CD4-positive, alpha-beta T cell (primary cell): ENCODE results near the gene SNED1. TPM values are rescaled to one million over a fixed set of nuclear protein-coding genes. Genes with fewer than 3 reads are reported as not detected.

ENCODE experiments used
- ATAC-seq: fragments of 200-7000 bp; cut with Tn5 transposase; one replicate; pipeline ENCODE4 v1.10.0; 2022; ENCODE audit warnings: mild to moderate bottlenecking; ENCODE audit not compliant: poor library complexity
- CTCF ChIA-PET: fragments of 350-600 bp; sonication (Branson Sonifier 250); formaldehyde crosslinking; loops from one replicate; lab custom pipeline; 2021; ENCODE audit warnings: antibody characterized with exemption, inconsistent platforms; lab: Charles Lee
- POLR2A ChIA-PET: fragments of 350-600 bp; sonication (Branson Sonifier 250); formaldehyde crosslinking; loops from one replicate; lab custom pipeline; 2021; ENCODE audit warnings: antibody characterized with exemption, inconsistent platforms; lab: Charles Lee
- DNase-seq, 14 experiments: peaks; one replicate each; pipeline ENCODE4 v3.0.0-alpha.2; 2013 to 2020; ENCODE audit warnings: mixed read lengths in 2 of 14
- H3K27ac ChIP-seq, 2 donors: one replicate each; pipeline versions ENCODE4 v1.5.1 to v1.7.0; 2013; ENCODE audit warnings: low read length in 2 of 2, low read depth in 1 of 2, mild to moderate bottlenecking in 1 of 2
- H3K27me3 ChIP-seq, 2 experiments: 1 replicate in 1 of 2; 2 replicates in 1 of 2; pipeline versions ENCODE4 v1.6.1 to v1.7.0; 2013; ENCODE audit warnings: low read length in 2 of 2, control low read depth in 1 of 2, mild to moderate bottlenecking in 1 of 2, moderate library complexity in 1 of 2; ENCODE audit not compliant: insufficient read depth in 2 of 2, control insufficient read depth in 1 of 2
- H3K36me3 ChIP-seq: one replicate; pipeline ENCODE4 v1.6.1; 2013; ENCODE audit warnings: low read length, control low read depth; ENCODE audit not compliant: insufficient read depth
- H3K4me1 ChIP-seq: one replicate; pipeline ENCODE4 v1.6.1; 2013; ENCODE audit warnings: low read length, control low read depth; ENCODE audit not compliant: insufficient read depth
- H3K4me3 ChIP-seq: one replicate; pipeline ENCODE4 v1.5.1; 2013; ENCODE audit warnings: mild to moderate bottlenecking, low read length, moderate library complexity
- H3K9me3 ChIP-seq, 2 experiments: 1 replicate in 1 of 2; 2 replicates in 1 of 2; pipeline versions ENCODE4 v1.6.1 to v1.7.0; 2013; ENCODE audit warnings: low read length in 2 of 2, mild to moderate bottlenecking in 2 of 2, control low read depth in 1 of 2, moderate library complexity in 1 of 2; ENCODE audit not compliant: control insufficient read depth in 1 of 2, insufficient read depth in 1 of 2
- H3K27ac Mint-ChIP-seq: one replicate; pipeline ENCODE4 v1.8.0; 2020; ENCODE audit warnings: mixed read lengths
- H3K27me3 Mint-ChIP-seq: one replicate; pipeline ENCODE4 v1.8.0; 2021; ENCODE audit warnings: mixed read lengths
- H3K36me3 Mint-ChIP-seq: one replicate; pipeline ENCODE4 v1.8.0; 2021; ENCODE audit warnings: low read depth, mixed read lengths
- H3K4me1 Mint-ChIP-seq: one replicate; pipeline ENCODE4 v1.8.0; 2021; ENCODE audit warnings: low read depth, mixed read lengths
- H3K4me3 Mint-ChIP-seq: one replicate; pipeline ENCODE4 v1.8.0; 2020; ENCODE audit warnings: mild to moderate bottlenecking, mixed read lengths
- H3K9me3 Mint-ChIP-seq: one replicate; pipeline ENCODE4 v1.8.0; 2020; ENCODE audit warnings: mixed read lengths
- CTCF ChIP-seq: fragments of 200-600 bp; IDR thresholded peaks from one replicate; pipeline ENCODE4 v1.8.0; 2022; ENCODE audit warnings: antibody characterized with exemption, mild to moderate bottlenecking
- intact Hi-C, 2 experiments: fragments of 100-400 bp; cut with DNase I in 1 of 2; cut with micrococcal nuclease in 1 of 2; formaldehyde crosslinking; loops; one replicate each; pipeline versions ENCODE4 v1.15.1 to v1.9.0; 2023 to 2025; cut with DNase I, micrococcal nuclease
- total RNA-seq, 174 experiments: library from RNA in 2 of 174; stranded (reverse) in 2 of 174; gene quantifications; one replicate each; pipeline ENCODE4 v1.2.3 and lab custom pipeline; 2021 to 2026

SNED1 gene
- total RNA-seq, 2 experiments from 2014 or later = 42.0 to 42.7 TPM

GRCh38 chr2:241036397-241036963, 38.1 kb downstream of the SNED1 start:
- H3K4me3 Mint-ChIP-seq = peak overlapping the region; percentile 86
- CTCF ChIA-PET = no interaction called here
- Histone ChIP-seq H3K9me3 (no peaks in the 10 kb centered on the region), H3K27ac (peak overlapping the region; percentile 53 to 64), H3K36me3 (no peaks in the 10 kb centered on the region), H3K27me3 (no peaks in the 10 kb centered on the region), H3K4me3 (peak overlapping the region; percentile 67), H3K4me1 (peaks cover 37% of the 10 kb centered on the region)
- peak overlapping the region; percentile 86 for H3K27ac Mint-ChIP-seq
- ATAC-seq = peak; percentile 63
- POLR2A ChIA-PET = interaction anchor here (1.0 kb wide), 3 partner anchors 27 to 113 kb away, joined by 3 to 5 read pairs (median 3); partner anchors contain the start of gene PASK
- peaks cover 10% of the 10 kb centered on the region for H3K36me3 Mint-ChIP-seq
- no peaks in the 10 kb centered on the region for H3K9me3 Mint-ChIP-seq
- DNase-seq = peak; percentile 38 to 78 (median 60)
- H3K4me1 Mint-ChIP-seq = peaks cover 15% of the 10 kb centered on the region
- TF ChIP-seq CTCF = no peak
- intact Hi-C loops = loop anchor here in 1 of 2 experiments (10.0 kb wide), 1 partner anchor 68 kb away; the partner anchor contains the start of gene MTERF4
- peaks cover 5% of the 10 kb centered on the region for H3K27me3 Mint-ChIP-seq

GRCh38 chr2:241036964-241037421, 38.6 kb downstream of the SNED1 start:
- POLR2A ChIA-PET = no interaction called here
- Histone ChIP-seq H3K27me3 (no peaks in the 10 kb centered on the region), H3K36me3 (no peaks in the 10 kb centered on the region), H3K9me3 (no peaks in the 10 kb centered on the region), H3K4me3 (peak overlapping the region; percentile 67), H3K27ac (peak overlapping the region in 1 of 2 donors; percentile 64), H3K4me1 (peaks cover 37% of the 10 kb centered on the region)
- Mint-ChIP-seq H3K27me3 (peaks cover 5% of the 10 kb centered on the region), H3K27ac (peak overlapping the region; percentile 86), H3K4me3 (peak overlapping the region; percentile 86), H3K36me3 (peaks cover 7% of the 10 kb centered on the region), H3K4me1 (peaks cover 19% of the 10 kb centered on the region), H3K9me3 (no peaks in the 10 kb centered on the region)
- intact Hi-C loops = loop anchor here in 1 of 2 experiments (10.0 kb wide), 1 partner anchor 68 kb away; the partner anchor contains the start of gene MTERF4
- DNase-seq (peak in 2 of 14 experiments; percentile 23 to 32), ATAC-seq (no peak)
- CTCF ChIA-PET = no interaction called here
- no peak for TF ChIP-seq CTCF

- Histone ChIP-seq H3K4me3 (peak overlapping the region; percentile 67), H3K27ac (no peak overlapping the region)
Observed at GRCh38 chr2:241037498-241037897, 39.1 kb downstream of the SNED1 start.

More at GRCh38 chr2:241037498-241037897, 39.1 kb downstream of the SNED1 start:
- no peak for ATAC-seq
- ChIA-PET POLR2A (interaction anchor here (1.2 kb wide), 1 partner anchor 113 kb away, joined by 4 read pairs; the partner anchor contains the start of genes PASK and PPP1R7), CTCF (no interaction called here)
- Mint-ChIP-seq H3K9me3 (no peaks in the 10 kb centered on the region), H3K4me1 (peaks cover 19% of the 10 kb centered on the region), H3K27ac (peak overlapping the region; percentile 92), H3K36me3 (peaks cover 7% of the 10 kb centered on the region), H3K27me3 (peaks cover 5% of the 10 kb centered on the region), H3K4me3 (peak overlapping the region; percentile 93)
- H3K9me3 ChIP-seq = no peaks in the 10 kb centered on the region
- no peaks in the 10 kb centered on the region for H3K27me3 ChIP-seq
- H3K4me1 ChIP-seq = peaks cover 37% of the 10 kb centered on the region
- intact Hi-C loops = loop anchor here in 1 of 2 experiments (10.0 kb wide), 1 partner anchor 67 kb away; the partner anchor contains the start of gene MTERF4
- no peak for TF ChIP-seq CTCF
- H3K36me3 ChIP-seq = no peaks in the 10 kb centered on the region
- no peak for DNase-seq
